HCT116 (cell line): ENCODE results near the gene PPHLN1. TPM values are rescaled to one million over a fixed set of nuclear protein-coding genes. Genes with fewer than 3 reads are reported as not detected.

ENCODE experiments used
- ATAC-seq: fragments of 200-7000 bp; cut with Tn5 transposase; 2 replicates; pipeline ENCODE4 v1.9.1; 2020; ENCODE audit warnings: mild to moderate bottlenecking, moderate library complexity
- BruUV-seq: library from RNA; stranded (reverse); fragments of 400-500 nt; replicated peaks from 2 replicates; lab custom pipeline; 2021; lab: Mats Ljungman, UMichigan
- CTCF ChIA-PET: fragments of 300-600 bp; sonication (Branson Sonifier 250); formaldehyde crosslinking; loops from one replicate; lab custom pipeline; 2021; ENCODE audit warnings: antibody characterized with exemption; lab: Charles Lee
- POLR2A ChIA-PET: fragments of 300-600, 350-600 bp; sonication (Branson Sonifier 250); formaldehyde crosslinking; loops from one replicate; lab custom pipeline; 2021; ENCODE audit warnings: antibody characterized with exemption; lab: Charles Lee
- RAD21 ChIA-PET, 2 experiments: fragments of 300-600 bp; sonication (Branson Sonifier 250); formaldehyde crosslinking; loops; one replicate each; lab custom pipeline; 2023; ENCODE audit warnings: low total read pairs in 2 of 2; ENCODE audit not compliant: uncharacterized antibody in 2 of 2, unreplicated experiment in 2 of 2, low non-redundant PET in 1 of 2; lab: Charles Lee
- DNase-seq: peaks from one replicate; pipeline ENCODE4 v3.0.0-alpha.2; 2010; ENCODE audit warnings: low read depth, low spot score
- H2AFZ ChIP-seq: fragments of 200-600 bp; shearing (Covaris generic), sonication (generic); 2 replicates; pipeline ENCODE4 v1.6.1; 2017; ENCODE audit warnings: low read depth, mixed run types, mixed read lengths, antibody characterized with exemption, low read length; ENCODE audit not compliant: poor library complexity, severe bottlenecking
- H3K27ac ChIP-seq: 2 replicates; pipeline ENCODE4 v1.5.1; 2012; ENCODE audit warnings: low read depth, low read length
- H3K27me3 ChIP-seq: fragments of 200-600 bp; sonication (generic); 2 replicates; pipeline ENCODE4 v1.6.1; 2016; ENCODE audit warnings: mixed run types, low read length, mixed read lengths; ENCODE audit not compliant: insufficient read depth
- H3K36me3 ChIP-seq, 2 experiments: fragments of 200-500 bp in 1 of 2; fragments of 200-600 bp in 1 of 2; sonication (Bioruptor generic) in 1 of 2; sonication (generic) in 1 of 2; 2 replicates each; pipeline versions ENCODE4 v1.5.1 to v1.6.1; 2014 to 2016; ENCODE audit warnings: low read length in 2 of 2, inconsistent platforms in 1 of 2, mixed read lengths in 1 of 2, mixed run types in 1 of 2; ENCODE audit not compliant: insufficient read depth in 2 of 2, control insufficient read depth in 1 of 2
- H3K4me1 ChIP-seq, 2 experiments: fragments of 200-600 bp in 1 of 2; sonication (generic) in 1 of 2; 2 replicates each; pipeline versions ENCODE4 v1.5.1 to v1.6.1; 2012 to 2017; ENCODE audit warnings: low read length in 2 of 2, inconsistent platforms in 1 of 2, mild to moderate bottlenecking in 1 of 2, mixed read lengths in 1 of 2, mixed run types in 1 of 2, moderate library complexity in 1 of 2; ENCODE audit not compliant: insufficient read depth in 2 of 2, control insufficient read depth in 1 of 2
- H3K4me2 ChIP-seq: fragments of 200-600 bp; sonication (generic); 2 replicates; pipeline ENCODE4 v1.6.1; 2017; ENCODE audit warnings: mixed run types, low read length, mixed read lengths
- H3K4me3 ChIP-seq, 2 experiments: fragments of 200-600 bp in 1 of 2; sonication (generic) in 1 of 2; replicated peaks in 1 of 2; 2 replicates each; pipeline ENCODE4 v1.5.1; 2011 to 2016; ENCODE audit warnings: low read length in 2 of 2, control low read depth in 1 of 2, low read depth in 1 of 2, mild to moderate bottlenecking in 1 of 2, mixed read lengths in 1 of 2, mixed run types in 1 of 2
- H3K79me2 ChIP-seq: fragments of 200-600 bp; sonication (generic); 2 replicates; pipeline ENCODE4 v1.6.1; 2017; ENCODE audit warnings: mild to moderate bottlenecking, mixed run types, low read length, moderate library complexity, mixed read lengths; ENCODE audit not compliant: insufficient read depth
- H3K9ac ChIP-seq: fragments of 200-600 bp; sonication (generic); 2 replicates; pipeline ENCODE4 v1.6.1; 2016; ENCODE audit warnings: low read length, mixed read lengths
- H3K9me2 ChIP-seq: fragments of 200-600 bp; sonication (generic), shearing (Covaris generic); 2 replicates; pipeline ENCODE4 v1.6.1; 2017; ENCODE audit warnings: mixed run types, mild to moderate bottlenecking, moderate library complexity; ENCODE audit not compliant: insufficient read depth
- H3K9me3 ChIP-seq, 2 experiments: fragments of 200-500 bp in 1 of 2; fragments of 200-600 bp in 1 of 2; sonication (Bioruptor generic) in 1 of 2; sonication (generic) in 1 of 2; 2 replicates each; pipeline ENCODE4 v1.6.1; 2014 to 2017; ENCODE audit warnings: low read length in 2 of 2, mixed read lengths in 2 of 2, inconsistent platforms in 1 of 2, low read depth in 1 of 2, mild to moderate bottlenecking in 1 of 2, mixed run types in 1 of 2, moderate library complexity in 1 of 2; ENCODE audit not compliant: control insufficient read depth in 1 of 2, insufficient read depth in 1 of 2
- H4K20me1 ChIP-seq: fragments of 200-600 bp; sonication (generic), shearing (Covaris generic); 2 replicates; pipeline ENCODE4 v1.6.1; 2017; ENCODE audit warnings: mixed run types, mild to moderate bottlenecking, moderate library complexity; ENCODE audit not compliant: insufficient read depth
- EGR1 ChIP-seq: IDR thresholded peaks from 2 replicates; pipeline ENCODE4 v1.6.1; 2012; ENCODE audit warnings: low read depth
- ELF1 ChIP-seq: IDR thresholded peaks from 2 replicates; pipeline ENCODE4 v1.6.1; 2012; ENCODE audit warnings: low read depth, borderline replicate concordance
- EZH2phosphoT487 ChIP-seq: fragments of 200-600 bp; IDR thresholded peaks from 2 replicates; pipeline ENCODE4 v1.6.1; 2018; ENCODE audit warnings: antibody characterized with exemption, borderline replicate concordance
- RAD21 ChIP-seq: IDR thresholded peaks from 2 replicates; pipeline ENCODE4 v1.6.1; 2012; ENCODE audit warnings: low read depth, mild to moderate bottlenecking
- SIN3A ChIP-seq: IDR thresholded peaks from 2 replicates; pipeline ENCODE4 v1.6.1; 2012; ENCODE audit warnings: low read depth
- TCF7L2 ChIP-seq: IDR thresholded peaks from 2 replicates; pipeline ENCODE4 v1.7.0; 2011; ENCODE audit warnings: borderline replicate concordance, inconsistent platforms; ENCODE audit not compliant: insufficient read depth, insufficient read length; ENCODE audit errors: extremely low read depth
- ZFX ChIP-seq: fragments of 450-650 bp; IDR thresholded peaks from 2 replicates; pipeline ENCODE4 v1.6.1; 2017
- intact Hi-C: fragments of 100-400 bp; cut with micrococcal nuclease; formaldehyde crosslinking; loops from 2 replicates; pipeline ENCODE4 v1.10.0; 2022
- total RNA-seq: library from RNA; stranded (reverse); gene quantifications from one replicate; pipeline ENCODE4 v1.2.1, GENCODE V29; 2021; ENCODE audit not compliant: unreplicated experiment
- TF ChIP-seq, protein P1 (sequence below), 3 experiments: fragments of 200-600 bp in 1 of 3; sonication (generic) in 1 of 3; IDR thresholded peaks in 2 of 3; conservative IDR thresholded peaks in 1 of 3; 2 replicates each; pipeline ENCODE4 v1.5.1; 2012 to 2017; ENCODE audit warnings: low read depth in 2 of 3, low read length in 2 of 3, antibody characterized with exemption in 1 of 3, borderline replicate concordance in 1 of 3, control low read depth in 1 of 3, mild to moderate bottlenecking in 1 of 3, mixed read lengths in 1 of 3, mixed run types in 1 of 3, moderate library complexity in 1 of 3; ENCODE audit not compliant: insufficient read depth in 1 of 3
- TF ChIP-seq, protein P2 (sequence below): IDR thresholded peaks from 2 replicates; pipeline ENCODE4 v1.6.1; 2012

Gene PPHLN1
- total RNA-seq, 1 experiment from 2014 or later: 57.4 TPM

GRCh38 chr12:42338280-42338679, 12.3 kb downstream of the PPHLN1 start:
- TF ChIP-seq EZH2phosphoT487 (no peak), RAD21 (no peak), ELF1 (no peak), SIN3A (no peak), TCF7L2 (no peak)
- TF ChIP-seq, protein P1, sequence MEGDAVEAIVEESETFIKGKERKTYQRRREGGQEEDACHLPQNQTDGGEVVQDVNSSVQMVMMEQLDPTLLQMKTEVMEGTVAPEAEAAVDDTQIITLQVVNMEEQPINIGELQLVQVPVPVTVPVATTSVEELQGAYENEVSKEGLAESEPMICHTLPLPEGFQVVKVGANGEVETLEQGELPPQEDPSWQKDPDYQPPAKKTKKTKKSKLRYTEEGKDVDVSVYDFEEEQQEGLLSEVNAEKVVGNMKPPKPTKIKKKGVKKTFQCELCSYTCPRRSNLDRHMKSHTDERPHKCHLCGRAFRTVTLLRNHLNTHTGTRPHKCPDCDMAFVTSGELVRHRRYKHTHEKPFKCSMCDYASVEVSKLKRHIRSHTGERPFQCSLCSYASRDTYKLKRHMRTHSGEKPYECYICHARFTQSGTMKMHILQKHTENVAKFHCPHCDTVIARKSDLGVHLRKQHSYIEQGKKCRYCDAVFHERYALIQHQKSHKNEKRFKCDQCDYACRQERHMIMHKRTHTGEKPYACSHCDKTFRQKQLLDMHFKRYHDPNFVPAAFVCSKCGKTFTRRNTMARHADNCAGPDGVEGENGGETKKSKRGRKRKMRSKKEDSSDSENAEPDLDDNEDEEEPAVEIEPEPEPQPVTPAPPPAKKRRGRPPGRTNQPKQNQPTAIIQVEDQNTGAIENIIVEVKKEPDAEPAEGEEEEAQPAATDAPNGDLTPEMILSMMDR (IDR thresholded peaks at IDR 0.05 in 2 of 3, conservative IDR thresholded peaks at IDR 0.05 in 1 of 3; ENCODE audit: borderline replicate concordance in 1 of 3, insufficient read depth in 1 of 3, low read depth in 2 of 3, low read length in 2 of 3): no peak
- H2AFZ ChIP-seq: no peak overlapping the region
- peaks cover 95% of the 10 kb centered on the region for H3K79me2 ChIP-seq
- no peaks in the 10 kb centered on the region for H3K4me1 ChIP-seq
- DNase-seq: no peak
- H3K36me3 ChIP-seq: peaks cover 5 to 12% of the 10 kb centered on the region in 2 experiments; a peak in 3 of 4 replicates
- H3K9ac ChIP-seq: no peak overlapping the region
- intact Hi-C loops: loop anchor here (10.0 kb wide), 1 partner anchor 1063 kb away; no protein-coding TSS in a partner anchor
- no peaks in the 10 kb centered on the region for H3K9me3 ChIP-seq
- POLR2A ChIA-PET: no interaction called here
- ATAC-seq: no peak
- no peaks in the 10 kb centered on the region for H3K27me3 ChIP-seq
- no peak overlapping the region for H3K4me3 ChIP-seq
- CTCF ChIA-PET: no interaction called here
- no peak overlapping the region for H3K27ac ChIP-seq
- H3K9me2 ChIP-seq: no peaks in the 10 kb centered on the region
- no peak overlapping the region for H3K4me2 ChIP-seq
- BruUV-seq: TSS peak; percentile 10
- peaks cover 10% of the 10 kb centered on the region; the same call in 1 of the 2 replicates for H4K20me1 ChIP-seq
- RAD21 ChIA-PET: no interaction called here

- POLR2A ChIA-PET: no interaction called here
These were observed 16.1 kb downstream of the PPHLN1 start for GRCh38 chr12:42342028-42342427.

More at GRCh38 chr12:42342028-42342427, 16.1 kb downstream of the PPHLN1 start:
- Histone ChIP-seq H3K4me1 (no peaks in the 10 kb centered on the region), H3K9me2 (no peaks in the 10 kb centered on the region), H2AFZ (no peak overlapping the region), H3K9ac (no peak overlapping the region), H3K4me2 (no peak overlapping the region)
- ChIA-PET RAD21 (no interaction called here), CTCF (no interaction called here)
- TF ChIP-seq EGR1 (no peak), ZFX (no peak)
- TF ChIP-seq, protein P2, sequence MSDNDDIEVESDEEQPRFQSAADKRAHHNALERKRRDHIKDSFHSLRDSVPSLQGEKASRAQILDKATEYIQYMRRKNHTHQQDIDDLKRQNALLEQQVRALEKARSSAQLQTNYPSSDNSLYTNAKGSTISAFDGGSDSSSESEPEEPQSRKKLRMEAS: no peak
- TF ChIP-seq, all 23 proteins: peak for 0
- Histone ChIP-seq H3K79me2 (peaks cover 97% of the 10 kb centered on the region), H3K27ac (no peak overlapping the region), H3K36me3 (peaks cover 0 to 3% of the 10 kb centered on the region in 2 experiments; a peak in 2 of 4 replicates), H3K27me3 (no peaks in the 10 kb centered on the region), H4K20me1 (0 out of 2 replicates have a peak, but pooled peaks cover 3% of the 10 kb centered on the region), H3K4me3 (no peak overlapping the region), H3K9me3 (no peaks in the 10 kb centered on the region)
- DNase-seq (no peak), ATAC-seq (no peak)
- no TSS peak for BruUV-seq
- intact Hi-C loops: no loop called here
